ENCODE measurements around the gene SLC25A38.
"Not testable (repeated sequence)": the region's sequence is repeated elsewhere in the genome, so short reads cannot be mapped to it uniquely, and the experiment has no call there.

SLC25A38 gene

GRCh38 chr3:39408493-39409372 is 25.6 kb downstream of the SLC25A38 start:
- DNase-seq, result no peak

- DNase-seq, result no peak
Observed at GRCh38 chr3:39409514-39410136, 26.5 kb downstream of the SLC25A38 start.

DNA sequence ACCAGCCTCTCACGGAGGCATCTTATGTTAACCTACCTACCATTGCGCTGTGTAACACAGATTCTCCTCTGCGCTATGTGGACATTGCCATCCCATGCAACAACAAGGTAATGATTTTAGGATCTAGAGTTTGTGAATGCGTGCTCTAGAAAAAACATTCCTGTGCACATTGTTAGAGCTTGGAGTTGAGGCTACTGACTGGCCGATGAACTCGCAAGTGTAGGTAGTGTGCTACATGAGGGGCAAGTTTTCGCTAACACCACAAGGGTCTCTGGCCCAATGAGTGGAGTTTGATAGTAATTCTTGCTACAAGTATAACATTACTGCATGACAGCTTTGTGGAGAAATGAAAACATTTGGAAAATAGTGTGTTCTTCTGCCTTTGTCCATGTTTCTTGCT is 27.7 kb downstream of the SLC25A38 start:
- DNase-seq, result no peak

GRCh38 chr3:39412668-39413260 is 29.6 kb downstream of the SLC25A38 start:
- no peak for DNase-seq

GRCh38 chr3:39413691-39414420 is 30.7 kb downstream of the SLC25A38 start:
- DNase-seq, result no peak

DNA sequence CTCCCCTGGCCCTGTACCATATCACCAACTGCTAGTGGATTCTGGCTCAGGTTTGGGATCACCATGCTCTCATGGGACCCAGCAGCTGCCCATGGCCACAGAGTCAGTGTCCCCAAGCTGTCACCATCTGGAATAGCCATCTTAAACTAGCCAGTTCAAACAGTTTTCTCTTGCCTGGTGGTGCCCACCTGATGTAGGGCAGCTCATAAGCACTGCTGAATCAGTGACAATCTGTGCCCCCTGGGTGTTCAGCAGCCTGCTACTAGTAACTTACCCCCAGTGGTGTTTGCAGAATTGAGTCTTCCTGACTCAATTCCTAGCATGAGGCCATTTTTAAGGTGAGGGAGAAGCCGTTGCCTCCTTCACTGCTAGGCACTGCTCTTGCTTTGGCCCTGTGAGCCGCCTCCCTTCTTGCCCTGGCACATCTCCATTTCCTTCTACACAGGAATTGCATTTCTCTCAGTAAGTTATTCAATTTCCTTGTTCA is 31.3 kb downstream of the SLC25A38 start:
- DNase-seq, result no peak

GRCh38 chr3:39415302-39415701 is 32.1 kb downstream of the SLC25A38 start:
- not testable (repeated sequence) for DNase-seq

GRCh38 chr3:39415983-39416382 is 32.8 kb downstream of the SLC25A38 start:
- no peak for DNase-seq

DNA sequence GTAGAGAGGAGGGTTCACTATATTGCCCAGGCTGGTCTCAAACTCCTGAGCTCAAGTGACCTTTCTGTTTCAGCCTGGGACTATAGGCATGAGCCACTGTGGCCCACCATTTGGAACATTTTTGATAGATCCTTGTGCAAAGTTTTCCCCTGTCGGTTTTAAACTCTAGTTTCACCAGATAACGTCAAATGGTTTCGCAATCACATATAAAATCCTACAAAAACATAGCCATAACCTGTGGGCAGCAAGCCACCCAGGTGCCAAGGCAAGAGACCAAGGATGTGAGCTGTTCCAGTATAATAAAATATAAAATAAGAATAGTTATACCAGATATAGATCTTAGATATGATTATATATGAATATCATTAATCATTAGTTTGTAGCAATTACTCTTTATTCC is 33.8 kb downstream of the SLC25A38 start:
- not testable (repeated sequence) for DNase-seq

GRCh38 chr3:39418556-39419225 is 35.5 kb downstream of the SLC25A38 start:
- DNase-seq, result not testable (repeated sequence)

- DNase-seq, result no peak
Observed at GRCh38 chr3:39419742-39420315, 36.7 kb downstream of the SLC25A38 start.

GRCh38 chr3:39420543-39420942 is 37.4 kb downstream of the SLC25A38 start:
- no peak for DNase-seq

DNA sequence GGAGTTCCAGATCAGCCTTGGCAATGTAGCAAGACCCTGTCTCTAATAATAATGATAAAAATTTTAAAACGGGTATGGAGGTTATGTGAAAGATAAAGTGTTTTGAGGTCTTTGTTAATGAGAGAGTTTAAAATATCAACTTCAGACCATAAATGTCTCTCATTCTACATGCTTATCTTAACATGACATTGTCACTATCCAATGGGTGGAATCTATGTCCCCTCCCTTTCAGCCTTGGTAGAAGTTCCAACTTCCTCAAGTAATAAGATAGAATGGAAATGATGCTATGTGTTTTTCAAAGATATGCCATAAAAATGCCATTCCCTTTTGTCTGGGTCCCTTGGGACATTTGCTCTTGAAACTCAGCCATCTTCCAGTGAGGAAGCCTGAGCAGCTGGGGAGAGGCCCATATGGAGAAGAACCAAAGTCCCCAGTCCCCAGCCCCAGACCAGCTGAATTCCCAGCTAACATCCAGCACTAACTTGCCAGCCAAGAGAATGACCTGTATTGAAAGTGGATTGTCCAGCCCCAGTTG is 40.3 kb downstream of the SLC25A38 start:
- no peak for DNase-seq

DNA sequence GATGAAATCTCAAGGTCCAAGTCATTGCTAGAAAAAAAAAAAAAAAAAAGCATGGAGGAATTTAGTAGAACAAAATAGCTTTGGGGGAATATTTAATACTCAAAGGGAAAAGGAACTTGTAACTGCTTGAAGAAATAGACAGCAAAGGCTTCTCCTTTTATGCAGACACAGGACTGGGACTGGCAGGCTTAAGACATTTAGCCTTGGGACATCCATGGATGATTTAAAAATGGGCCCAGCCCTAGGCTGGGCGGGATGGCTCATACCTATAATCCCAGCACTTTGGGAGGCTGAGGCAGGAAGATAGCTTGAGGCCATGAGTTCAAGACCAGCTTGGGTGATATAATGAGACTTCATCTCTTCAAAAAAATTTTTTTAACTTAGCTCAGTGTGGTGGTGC is 43.1 kb downstream of the SLC25A38 start:
- DNase-seq, result no peak

DNA sequence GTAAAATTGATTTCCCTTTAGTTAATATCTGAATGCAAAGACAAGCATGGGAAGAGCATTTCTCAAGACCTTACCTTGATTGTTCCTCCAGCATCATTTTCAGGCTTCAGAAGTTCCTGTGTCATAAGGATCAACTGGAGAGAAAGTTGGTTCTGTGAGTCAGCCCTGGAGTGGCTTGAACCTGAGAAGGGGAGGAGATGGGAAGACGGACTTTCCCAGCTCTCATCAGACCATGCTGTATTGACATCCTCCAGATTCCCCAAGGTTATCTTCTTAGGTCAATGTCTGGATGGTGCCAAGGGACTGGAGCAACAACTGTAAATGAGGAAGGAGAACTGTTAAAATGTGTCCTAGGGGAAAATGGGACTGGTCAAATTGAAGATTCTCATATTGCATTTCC is 44.3 kb downstream of the SLC25A38 start:
- no peak for DNase-seq

- no peak for DNase-seq
Observed at GRCh38 chr3:39428745-39429201, 45.6 kb downstream of the SLC25A38 start.

GRCh38 chr3:39429466-39429865 is 46.3 kb downstream of the SLC25A38 start:
- no peak for DNase-seq

- no peak for DNase-seq
Observed at GRCh38 chr3:39432342-39432741, 49.2 kb downstream of the SLC25A38 start.

- DNase-seq, result no peak
Observed at GRCh38 chr3:39433642-39434041, 50.5 kb downstream of the SLC25A38 start.

- DNase-seq, result no peak
Observed at GRCh38 chr3:39434574-39434973, 51.4 kb downstream of the SLC25A38 start.

DNA sequence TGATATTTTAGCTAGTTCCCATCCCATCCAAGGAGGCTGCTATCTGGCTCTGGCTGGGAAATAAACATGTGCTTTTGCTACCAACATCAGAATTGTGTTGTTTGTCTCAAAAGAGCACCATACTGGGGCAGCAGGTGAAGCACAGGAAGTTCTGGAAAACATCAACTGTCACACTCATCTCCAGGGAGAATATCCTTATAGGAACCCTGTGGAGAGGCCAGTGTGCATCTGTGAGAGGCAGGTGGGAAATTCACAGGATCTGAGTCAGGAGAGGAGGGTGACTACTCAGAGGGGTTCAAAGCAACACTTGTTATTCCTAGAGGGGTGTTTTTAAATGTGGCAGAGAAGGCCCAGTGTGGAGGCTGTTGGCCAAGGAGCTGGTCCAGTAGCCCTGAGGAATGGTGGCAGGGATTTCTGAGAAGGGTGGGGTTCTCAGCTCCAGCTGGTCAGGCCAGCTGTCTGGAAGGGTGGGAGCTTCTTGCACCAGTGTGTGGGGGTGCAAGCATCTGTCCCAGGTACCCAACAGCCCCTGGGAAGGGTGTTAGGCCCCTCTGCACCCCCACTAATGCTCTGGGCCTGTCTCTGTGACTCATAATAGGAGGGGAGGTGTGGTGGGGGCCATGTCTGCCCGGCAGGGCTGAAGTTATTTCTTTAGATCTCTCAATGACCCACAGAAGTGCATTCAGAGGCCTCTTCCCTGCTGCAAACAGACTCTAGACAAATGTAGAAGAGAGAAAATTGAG is 52.0 kb downstream of the SLC25A38 start:
- no peak for DNase-seq
